ENCODE measurements around the gene SCN4B.

DNA sequence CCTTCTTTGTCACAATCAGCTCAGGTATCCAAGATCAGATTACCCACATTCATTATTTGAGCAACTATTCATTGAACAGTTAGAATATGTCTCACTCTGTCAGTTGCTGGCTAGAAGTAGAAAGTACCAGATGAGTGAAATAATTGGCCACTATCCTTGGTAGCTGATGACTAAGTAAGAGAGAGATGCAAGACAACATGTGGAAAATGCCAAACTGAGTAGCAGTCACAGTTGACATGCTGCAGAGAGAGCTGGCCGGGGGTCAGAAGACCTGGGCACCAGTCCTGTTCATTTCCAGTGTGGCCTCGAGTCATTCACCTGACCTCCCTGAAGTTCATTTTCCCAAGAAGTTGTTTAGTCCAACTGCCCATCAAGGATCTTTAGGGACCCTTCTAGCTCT lies 43.4 kb downstream of the SCN4B start:
- TF ChIP-seq, protein P1, sequence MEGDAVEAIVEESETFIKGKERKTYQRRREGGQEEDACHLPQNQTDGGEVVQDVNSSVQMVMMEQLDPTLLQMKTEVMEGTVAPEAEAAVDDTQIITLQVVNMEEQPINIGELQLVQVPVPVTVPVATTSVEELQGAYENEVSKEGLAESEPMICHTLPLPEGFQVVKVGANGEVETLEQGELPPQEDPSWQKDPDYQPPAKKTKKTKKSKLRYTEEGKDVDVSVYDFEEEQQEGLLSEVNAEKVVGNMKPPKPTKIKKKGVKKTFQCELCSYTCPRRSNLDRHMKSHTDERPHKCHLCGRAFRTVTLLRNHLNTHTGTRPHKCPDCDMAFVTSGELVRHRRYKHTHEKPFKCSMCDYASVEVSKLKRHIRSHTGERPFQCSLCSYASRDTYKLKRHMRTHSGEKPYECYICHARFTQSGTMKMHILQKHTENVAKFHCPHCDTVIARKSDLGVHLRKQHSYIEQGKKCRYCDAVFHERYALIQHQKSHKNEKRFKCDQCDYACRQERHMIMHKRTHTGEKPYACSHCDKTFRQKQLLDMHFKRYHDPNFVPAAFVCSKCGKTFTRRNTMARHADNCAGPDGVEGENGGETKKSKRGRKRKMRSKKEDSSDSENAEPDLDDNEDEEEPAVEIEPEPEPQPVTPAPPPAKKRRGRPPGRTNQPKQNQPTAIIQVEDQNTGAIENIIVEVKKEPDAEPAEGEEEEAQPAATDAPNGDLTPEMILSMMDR (conservative IDR thresholded peaks at IDR 0.05): no peak
- TF ChIP-seq EZH2 (IDR thresholded peaks at IDR 0.05; ENCODE audit: low read depth): no peak

Data from PC-9 (cell line).